Measurements from ENCODE around the gene MFN2.

MFN2 gene

DNA sequence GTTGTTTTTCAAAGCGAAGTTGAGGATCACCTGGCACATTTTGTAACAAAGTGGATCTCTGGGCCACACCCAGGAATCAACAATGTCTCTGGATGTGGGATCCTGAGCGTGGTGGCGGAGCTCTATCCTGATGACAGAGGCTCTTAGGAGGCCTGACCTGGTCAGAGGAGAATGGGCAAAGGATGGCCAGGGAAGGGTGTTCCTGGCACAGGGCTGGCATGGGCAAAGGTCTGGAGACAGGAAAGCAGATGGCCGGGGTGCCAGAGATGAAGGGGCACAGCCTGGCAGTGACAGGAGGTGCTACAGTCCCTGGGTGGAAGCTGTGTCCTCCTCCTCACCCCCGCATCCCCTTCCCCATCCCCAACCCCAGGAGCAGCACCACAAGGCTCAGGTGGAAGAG, 20.0 kb upstream of the MFN2 start:
- in situ Hi-C loops (cut with MboI; ENCODE audit: low sequenced_read_pairs): no loop called here

DNA sequence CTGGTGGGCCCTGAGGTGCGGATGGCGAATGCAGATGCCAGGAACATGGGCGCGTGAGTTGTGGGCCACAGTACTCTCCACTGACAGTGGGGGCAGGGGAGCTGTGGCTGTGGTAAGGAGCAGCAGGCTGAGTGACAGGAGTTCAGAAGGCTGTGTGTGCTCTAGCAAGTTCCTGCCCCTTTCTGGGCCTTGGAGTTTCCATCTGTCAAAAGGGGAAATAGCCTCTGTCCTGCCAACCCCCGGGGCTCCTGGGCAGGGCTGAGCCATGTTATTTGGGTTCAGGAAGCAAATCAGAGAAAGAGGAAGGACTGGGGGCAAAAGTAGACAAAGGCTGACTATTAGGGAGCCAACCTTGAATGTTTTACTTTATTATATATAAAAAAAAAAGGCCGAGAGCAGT, 19.5 kb upstream of the MFN2 start:
- in situ Hi-C loops (cut with MboI; ENCODE audit: low sequenced_read_pairs): no loop called here

DNA sequence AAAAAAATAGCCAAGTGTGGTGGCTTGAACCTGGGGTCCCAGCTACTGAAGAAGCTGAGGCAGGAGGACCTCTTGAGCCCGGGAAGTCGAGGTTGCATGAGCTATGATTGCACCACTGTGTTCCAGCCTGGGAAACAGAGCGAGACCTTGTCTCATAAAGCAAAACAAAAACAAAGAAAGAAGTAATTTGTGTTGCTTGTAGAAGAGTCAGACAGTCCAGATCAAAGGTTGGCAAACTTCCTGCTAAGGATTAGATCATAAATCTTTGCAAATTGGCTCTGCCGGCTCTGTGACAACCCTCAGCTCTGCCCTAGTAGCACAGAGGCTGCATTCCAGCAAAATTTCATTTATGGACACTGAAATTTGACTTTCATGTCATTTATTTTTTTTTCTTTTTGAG, 19.0 kb upstream of the MFN2 start:
- in situ Hi-C loops (cut with MboI; ENCODE audit: low sequenced_read_pairs): no loop called here

DNA sequence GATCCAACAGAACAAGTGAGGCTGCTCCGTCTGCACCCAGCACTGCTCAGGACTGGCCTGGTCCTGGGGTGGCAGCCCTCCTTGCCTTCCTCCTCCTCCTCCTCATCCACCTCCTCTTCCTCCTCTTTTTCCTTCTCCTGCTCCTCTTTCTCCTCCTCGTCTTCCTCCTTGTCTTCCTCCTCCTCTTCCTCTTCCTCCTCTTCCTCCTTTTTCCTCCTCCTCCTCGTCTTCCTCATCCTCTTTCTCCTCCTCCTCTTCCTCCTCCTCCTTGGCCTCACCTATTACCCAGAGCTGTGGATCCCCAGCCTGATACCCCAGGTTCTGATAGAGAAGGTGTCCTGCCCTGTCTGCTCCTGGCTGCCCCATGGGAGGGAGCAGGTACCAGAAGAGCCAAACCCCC, 16.6 kb upstream of the MFN2 start:
- in situ Hi-C loops (cut with MboI; ENCODE audit: low sequenced_read_pairs): no loop called here

DNA sequence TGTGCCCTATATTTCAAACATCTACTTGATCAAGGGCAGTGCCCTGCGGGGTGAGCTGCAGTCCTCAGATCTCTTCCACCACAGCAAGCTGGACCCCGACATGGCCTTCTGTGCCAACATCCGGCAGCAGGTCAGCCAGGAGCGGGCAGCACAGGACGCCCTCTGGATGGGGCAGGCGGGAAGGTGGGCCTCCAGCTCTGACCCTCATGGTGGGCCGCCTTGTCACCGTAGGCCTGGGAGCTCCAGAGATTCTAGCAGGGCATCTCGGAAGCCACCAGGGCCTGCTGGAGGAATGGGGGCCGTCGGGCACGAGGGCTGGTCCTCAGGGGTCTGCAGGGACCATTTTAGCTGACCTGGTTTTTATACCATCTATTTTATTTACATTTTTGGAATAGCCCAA, 15.6 kb upstream of the MFN2 start:
- in situ Hi-C loops (cut with MboI; ENCODE audit: low sequenced_read_pairs): no loop called here

DNA sequence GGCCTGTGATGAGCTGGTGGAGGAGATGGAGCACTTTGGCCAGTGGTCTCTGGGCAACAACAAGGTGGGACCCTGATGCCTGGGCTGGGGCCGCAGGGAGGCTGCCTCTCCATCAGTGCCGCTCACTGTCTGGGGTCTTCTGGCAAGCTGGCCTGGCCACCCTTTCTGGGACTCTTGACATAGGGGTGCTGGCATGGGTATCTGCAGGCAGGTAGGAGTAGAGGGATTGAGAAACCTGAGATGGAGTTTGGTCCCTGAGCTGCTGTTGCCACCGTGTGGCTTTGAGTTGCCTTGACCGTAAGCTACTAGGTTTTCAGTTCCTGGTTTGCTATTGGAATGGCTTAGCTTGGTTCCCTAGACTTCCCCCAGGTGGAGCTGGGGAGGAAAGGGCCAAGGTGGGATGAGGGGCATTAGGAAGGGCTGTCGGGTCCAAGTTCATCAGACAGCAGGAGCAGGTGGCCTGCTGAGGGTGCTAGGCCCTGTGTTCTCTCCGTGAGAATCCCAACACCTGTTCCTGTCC, 13.2 kb upstream of the MFN2 start:
- in situ Hi-C loops (cut with MboI; ENCODE audit: low sequenced_read_pairs): no loop called here

DNA sequence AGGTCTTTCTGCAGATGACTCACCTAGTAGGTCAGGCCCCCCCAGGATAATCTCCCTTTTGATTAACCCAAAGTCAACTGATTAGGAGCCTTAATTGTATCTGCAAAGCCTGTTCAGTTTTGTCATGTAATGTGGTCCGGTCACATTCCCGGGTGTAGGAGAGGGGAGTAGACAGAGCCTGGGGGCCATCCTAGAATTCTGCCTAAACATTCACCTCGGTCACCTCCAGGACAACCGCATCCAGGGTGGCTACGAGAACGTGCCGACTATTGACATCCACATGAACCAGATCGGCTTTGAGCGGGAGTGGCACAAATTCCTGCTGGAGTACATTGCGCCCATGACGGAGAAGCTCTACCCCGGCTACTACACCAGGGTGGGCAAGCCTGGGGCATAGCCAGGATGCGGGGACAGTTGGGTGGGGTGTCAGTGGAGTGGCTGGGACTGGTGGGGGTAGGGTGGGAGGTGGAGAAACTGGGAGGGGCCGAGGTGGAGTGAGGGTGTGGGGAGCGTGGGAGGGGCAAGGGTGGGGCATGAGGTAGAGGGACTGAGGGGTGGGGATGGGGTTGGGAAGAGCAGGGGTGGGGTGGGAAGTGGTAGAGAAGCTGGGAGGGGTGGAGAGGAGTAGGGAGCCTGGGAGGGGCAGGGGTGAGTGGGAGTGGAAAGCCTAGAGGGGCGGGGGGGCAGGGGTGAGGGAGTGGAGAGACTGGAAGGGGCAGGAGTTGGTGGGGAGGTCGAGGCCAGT, 9.6 kb upstream of the MFN2 start:
- in situ Hi-C loops (cut with MboI; ENCODE audit: low sequenced_read_pairs): no loop called here

DNA sequence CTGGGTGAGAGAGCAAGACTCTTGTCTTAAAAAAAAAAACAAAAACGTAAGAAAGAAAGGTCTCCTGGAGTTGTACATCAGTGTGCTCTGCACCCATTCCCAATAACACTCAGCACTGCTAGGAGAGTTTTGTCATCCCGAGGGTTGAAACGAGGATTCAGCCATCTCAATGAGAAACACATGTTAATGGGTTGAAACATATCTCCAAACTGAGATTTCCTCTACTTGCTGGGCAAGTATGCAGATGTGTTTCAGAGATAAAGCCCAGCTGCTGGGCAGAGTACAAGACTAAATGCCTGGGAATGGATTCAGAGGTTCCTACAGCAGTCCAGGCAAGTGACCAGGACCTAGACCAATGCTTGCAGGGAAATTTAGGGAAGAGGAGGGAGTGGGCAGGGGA, 2.6 kb upstream of the MFN2 start:
- in situ Hi-C loops (cut with MboI; ENCODE audit: low sequenced_read_pairs): no loop called here

DNA sequence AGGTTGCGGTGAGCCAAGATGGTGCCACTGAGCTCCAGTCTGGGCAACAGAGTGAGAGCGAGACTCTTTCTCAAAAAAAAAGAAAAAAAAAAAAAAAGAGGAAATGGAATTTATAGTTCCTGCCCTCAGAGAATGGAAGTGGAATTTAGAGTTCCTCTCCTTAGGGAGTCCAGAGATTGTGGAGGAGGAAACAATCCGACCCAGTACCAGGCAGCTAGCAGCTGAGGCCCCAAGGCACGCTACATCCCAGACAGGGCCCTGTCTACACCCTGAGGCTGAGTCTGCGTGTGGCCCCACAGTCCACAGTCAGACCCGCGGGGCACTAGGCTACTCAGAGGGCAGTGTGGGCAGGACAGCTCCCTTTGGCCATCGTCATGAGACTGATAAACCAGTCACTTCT, 1.9 kb upstream of the MFN2 start:
- in situ Hi-C loops (cut with MboI; ENCODE audit: low sequenced_read_pairs): no loop called here

DNA sequence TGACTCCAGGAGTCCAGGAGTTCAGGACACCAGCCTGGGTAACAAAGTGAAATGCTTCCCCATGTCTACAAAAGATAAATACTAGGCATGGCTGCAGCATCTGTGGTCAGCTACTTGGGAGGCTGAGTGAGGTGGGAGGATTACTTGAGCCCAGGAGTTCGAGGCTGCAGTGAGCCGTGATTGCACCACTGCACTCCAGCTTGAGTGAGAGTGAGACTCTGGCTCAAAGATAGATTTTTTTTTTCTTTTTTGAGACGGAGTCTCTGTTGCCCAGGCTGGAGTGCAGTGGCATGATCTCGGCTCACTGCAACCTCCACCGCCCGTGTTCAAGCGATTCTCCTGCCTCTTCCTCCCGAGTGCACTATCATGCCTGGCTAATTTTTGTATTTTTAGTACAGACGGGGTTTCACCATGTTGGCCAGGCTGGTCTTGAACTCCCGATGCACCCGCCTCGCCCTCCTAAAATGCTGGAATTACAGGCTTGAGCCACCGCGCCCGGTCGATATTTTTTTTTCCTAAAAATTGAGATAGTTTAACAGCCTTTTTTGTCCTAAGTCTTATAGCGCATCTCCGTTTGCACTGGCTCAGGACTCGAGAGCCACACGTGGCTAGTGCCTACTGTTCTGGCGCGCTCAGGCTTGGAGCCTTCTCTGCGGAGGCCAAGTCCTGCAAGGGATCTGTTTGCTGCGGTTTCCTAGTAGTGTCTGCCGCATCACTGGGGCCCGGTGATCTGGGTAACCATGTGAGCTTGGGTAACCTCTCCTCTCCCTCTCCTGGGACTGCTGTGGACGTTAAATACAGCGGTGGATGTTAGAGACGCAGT, 1.0 kb upstream of the MFN2 start:
- in situ Hi-C loops (cut with MboI; ENCODE audit: low sequenced_read_pairs): no loop called here

DNA sequence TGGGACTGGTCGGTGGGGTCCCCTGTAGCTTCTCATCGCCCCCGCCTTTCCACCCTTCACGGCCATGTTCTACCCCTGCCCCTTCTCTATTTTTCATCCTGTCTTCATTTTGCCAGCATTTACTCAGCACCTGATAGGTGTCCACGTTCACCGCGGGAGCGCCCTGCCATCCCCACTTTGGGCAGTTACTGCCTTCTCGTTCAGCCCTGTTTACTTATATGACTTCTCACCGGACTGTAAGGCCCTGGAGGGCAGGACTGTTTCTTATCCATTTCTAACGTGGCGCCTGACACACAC, 380 bp downstream of the MFN2 start:
- in situ Hi-C loops (cut with MboI; ENCODE audit: low sequenced_read_pairs): no loop called here

DNA sequence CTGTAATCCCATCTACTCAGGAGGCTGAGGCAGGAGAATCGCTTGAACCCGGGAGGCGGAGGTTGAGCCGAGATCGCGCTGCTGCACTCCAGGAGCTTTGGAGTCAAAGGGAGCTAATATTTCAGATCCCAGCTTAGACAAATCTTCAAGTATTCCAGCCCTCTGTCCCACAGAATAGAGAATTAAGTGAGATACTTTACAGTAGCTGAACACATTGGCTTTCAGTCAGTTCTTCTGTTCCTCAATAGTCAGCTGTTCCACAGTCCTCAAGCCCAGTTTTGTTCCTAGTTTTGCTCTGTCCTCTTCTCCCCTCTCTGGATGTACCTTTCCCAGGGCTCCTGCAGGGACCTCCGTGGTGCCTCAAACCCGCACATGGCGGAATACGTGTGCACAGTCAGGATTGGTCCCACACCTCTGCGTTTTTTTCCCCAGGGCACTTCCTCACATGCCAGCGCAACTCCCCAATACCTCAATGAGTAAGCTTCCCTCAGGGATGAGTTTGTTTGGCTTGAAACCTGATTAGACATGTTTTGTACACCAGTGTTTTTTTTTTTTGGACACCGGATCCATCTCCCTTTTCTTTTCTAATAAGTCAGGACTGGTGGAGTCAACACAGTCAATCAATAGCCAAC, 1.2 kb downstream of the MFN2 start:
- in situ Hi-C loops (cut with MboI; ENCODE audit: low sequenced_read_pairs): no loop called here

DNA sequence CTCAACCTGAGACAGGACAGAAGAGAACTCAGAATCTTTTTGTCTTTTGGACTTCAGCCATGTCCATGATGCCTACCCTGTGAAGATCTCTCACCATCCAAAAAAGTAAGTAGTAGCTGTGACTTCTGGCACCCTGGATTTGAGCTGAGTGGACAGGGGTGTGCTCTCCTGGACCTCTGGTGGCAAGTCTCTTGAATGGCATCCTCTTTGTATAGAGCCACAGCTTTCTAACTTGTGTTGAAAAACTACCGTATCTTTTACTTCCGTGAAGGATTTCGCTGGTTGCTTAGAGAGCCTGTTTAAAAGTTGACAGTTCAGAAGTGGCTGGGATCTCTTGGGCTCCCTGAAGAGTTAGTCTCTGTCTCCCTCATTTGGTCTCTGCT, 1.8 kb downstream of the MFN2 start:
- in situ Hi-C loops (cut with MboI; ENCODE audit: low sequenced_read_pairs): no loop called here

DNA sequence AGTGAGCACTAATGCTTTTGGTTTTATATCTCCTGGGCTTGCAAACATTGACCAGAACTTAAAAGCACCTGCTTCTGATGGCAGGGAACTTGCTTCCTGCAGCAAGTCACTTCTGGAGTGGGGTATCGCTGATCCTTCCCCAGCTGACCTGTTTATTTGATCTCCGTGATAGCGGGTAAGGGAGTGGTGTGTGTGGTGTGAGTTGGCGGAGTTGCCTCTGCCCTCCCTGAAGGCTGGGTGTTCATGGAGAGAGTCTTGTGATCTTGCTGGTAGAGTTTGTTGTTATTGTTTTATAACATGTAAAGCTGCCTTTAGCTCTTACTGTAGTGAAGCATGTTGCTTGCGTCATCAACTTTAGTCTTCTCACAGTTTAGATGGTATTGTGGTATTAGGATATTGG, 3.9 kb downstream of the MFN2 start:
- in situ Hi-C loops (cut with MboI; ENCODE audit: low sequenced_read_pairs): no loop called here

DNA sequence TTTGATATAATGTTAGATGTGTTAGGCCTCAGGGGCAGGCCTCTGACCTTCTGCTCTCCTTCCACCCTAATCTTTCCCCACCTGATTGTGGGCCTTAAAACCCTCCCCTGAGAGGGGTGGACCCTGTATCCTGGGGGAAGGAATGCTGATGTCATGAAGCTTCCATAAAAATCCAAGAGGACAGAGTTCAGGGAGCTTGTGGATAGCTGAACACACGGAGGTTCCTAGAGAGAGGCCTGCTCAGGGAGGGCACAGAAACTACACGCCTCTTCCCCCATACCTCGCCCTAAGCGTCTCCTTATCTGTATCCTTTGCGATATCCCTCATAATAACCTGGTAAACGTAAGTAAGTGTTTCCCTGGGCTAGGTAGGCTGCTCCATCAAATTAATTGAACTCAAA, 4.3 kb downstream of the MFN2 start:
- in situ Hi-C loops (cut with MboI; ENCODE audit: low sequenced_read_pairs): no loop called here

DNA sequence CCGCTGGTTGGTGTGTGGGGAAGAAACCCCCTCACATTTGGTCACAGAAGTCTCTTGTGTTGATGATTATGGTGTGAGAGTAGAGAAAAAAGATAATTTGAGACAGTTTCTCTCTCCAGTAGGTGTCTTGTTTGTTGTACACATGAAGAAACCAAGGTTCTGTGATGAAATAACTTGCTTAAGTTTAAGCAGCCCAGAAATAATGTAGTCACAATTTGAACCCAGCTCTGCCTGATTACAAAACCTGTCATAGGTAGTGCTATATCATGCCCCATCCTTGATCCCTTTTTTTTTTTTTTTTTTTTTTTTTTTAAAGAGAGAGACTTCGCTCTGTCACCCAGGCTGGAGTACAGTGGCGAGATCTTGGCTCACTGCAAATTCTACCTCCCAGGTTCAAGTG, 4.9 kb downstream of the MFN2 start:
- in situ Hi-C loops (cut with MboI; ENCODE audit: low sequenced_read_pairs): no loop called here

DNA sequence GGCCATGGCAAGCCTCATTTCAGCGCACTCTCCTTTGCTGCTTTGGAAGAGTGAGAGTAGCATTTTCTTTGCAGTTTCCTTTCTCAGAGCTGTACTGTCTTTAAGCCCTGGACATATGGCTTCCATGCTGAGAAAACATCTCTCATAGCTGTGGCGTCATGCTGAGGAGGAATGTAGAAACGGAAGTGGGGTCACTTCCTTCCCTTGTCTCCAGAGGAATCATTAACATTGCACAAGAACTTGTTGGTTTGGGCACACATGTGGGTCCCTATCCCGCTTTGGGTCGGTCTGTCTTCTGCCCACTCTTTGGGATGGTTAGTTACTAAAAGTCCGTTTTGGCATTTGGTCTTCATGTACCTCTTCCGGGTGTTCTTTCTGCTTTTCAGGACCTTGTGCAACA, 5.6 kb downstream of the MFN2 start:
- in situ Hi-C loops (cut with MboI; ENCODE audit: low sequenced_read_pairs): no loop called here

DNA sequence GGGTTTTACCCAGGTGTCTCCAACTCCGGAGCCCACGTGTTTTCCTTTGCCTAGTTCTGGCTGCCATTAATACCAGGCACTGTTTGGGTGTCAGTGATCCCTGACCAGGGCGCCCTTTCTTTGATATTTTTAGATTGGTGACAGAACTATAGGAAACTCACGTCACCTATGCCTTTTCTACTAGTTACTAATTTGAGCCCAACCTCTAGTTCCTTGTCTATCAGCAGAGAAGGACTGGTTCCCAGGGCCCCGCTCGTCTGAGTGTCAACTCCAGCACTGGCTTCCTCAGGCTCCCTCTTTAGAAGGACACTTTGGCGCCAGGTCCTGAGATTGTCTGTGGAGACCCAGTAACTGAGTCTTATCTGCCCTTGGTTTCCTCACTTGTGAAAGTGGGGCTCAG, 9.4 kb downstream of the MFN2 start:
- in situ Hi-C loops (cut with MboI; ENCODE audit: low sequenced_read_pairs): no loop called here

DNA sequence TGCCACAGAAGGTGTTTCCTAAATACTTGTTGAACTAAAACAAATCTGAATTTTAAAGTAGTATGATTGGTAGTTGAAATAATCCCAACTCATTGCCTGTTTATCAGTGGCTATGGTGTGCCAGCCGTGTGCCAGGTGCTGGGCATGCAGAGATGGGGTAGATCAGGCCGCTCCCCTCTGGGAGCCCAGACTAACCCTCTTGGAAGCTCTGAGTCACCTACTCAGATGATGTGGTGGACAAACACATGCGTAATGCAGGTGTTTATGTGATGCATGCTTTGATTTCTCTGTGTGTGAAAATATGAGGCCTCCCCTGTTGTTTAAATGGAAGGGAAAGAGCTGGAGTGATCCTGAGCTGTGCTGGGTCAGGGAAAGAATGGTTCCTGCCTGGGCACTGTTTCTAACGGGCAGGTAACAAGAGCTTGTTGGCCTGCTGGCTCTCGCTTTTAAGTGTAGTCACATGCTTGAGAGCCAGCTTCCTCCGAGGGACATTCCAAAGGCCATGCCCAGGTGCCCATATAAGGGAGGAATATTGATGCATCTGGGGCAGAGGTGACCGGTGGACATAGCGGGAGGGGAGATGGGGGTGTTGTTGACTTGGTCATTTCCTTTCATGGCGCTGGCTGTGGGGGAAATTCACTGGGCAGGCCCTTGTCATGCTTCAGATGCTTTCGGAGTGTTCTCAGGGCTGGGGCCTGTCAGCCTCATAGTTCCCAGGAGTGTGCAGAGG, 10.2 kb downstream of the MFN2 start:
- in situ Hi-C loops (cut with MboI; ENCODE audit: low sequenced_read_pairs): no loop called here

DNA sequence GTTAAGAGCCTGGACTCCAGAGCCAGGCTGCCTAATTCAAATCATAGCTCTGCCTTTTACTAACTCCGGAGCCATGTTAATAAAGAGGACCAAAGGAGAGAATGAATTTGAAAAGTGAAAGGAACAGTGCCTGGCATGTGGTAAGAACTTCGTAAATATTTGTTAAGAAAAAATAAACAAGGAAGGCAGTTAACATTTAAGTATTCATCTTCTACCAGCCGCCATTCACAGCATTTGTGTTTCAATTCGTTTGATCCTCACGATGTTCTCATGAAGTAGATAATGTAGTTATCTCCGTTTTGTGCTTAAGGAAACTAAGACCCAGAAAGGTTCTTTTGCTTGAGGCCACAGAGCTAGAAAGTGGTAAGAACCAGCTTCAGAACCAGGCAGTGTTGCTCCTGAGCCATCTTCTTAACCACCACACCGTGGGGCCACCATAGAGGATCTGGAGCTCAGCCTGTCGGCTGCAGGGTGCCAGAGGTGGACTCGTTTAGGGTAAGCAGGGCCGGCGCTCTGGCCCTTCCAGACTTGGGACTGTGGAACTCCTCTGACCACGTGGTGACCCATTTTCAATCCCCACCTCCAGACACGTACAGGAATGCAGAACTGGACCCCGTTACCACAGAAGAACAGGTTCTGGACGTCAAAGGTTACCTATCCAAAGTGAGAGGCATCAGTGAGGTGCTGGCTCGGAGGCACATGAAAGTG, 11.9 kb downstream of the MFN2 start:
- in situ Hi-C loops (cut with MboI; ENCODE audit: low sequenced_read_pairs): no loop called here
